GM18505 (cell line): ENCODE results near the gene CTCF.
"Not testable (repeated sequence)": the region's sequence is repeated elsewhere in the genome, so short reads cannot be mapped to it uniquely, and the experiment has no call there.

Source experiments
- ATAC-seq: cut with Tn5 transposase; IDR thresholded peaks from one replicate; pipeline ENCODE4 v1.9.1; 2021; ENCODE audit not compliant: unreplicated experiment
- POLR2A ChIP-seq: IDR thresholded peaks from 4 replicates; pipeline ENCODE4 v1.6.1; 2011; ENCODE audit warnings: borderline replicate concordance; ENCODE audit not compliant: insufficient read depth, insufficient read length; ENCODE audit errors: extremely low read depth

Gene CTCF

GRCh38 chr16:67562526-67562917 lies at the start of gene CTCF:
CTCF (plus strand) TSS chr16:67562526; CDS start chr16:67610833, 48,307 bp downstream.
- ATAC-seq: peak; percentile 56
- peak; percentile 63 for TF ChIP-seq POLR2A

GRCh38 chr16:67513892-67514291 lies 48.4 kb upstream of the CTCF start:
- not testable (repeated sequence) for ATAC-seq

- TF ChIP-seq POLR2A: no peak
- peak; percentile 51 for ATAC-seq
Measured at GRCh38 chr16:67514382-67514828, 47.9 kb upstream of the CTCF start.

DNA sequence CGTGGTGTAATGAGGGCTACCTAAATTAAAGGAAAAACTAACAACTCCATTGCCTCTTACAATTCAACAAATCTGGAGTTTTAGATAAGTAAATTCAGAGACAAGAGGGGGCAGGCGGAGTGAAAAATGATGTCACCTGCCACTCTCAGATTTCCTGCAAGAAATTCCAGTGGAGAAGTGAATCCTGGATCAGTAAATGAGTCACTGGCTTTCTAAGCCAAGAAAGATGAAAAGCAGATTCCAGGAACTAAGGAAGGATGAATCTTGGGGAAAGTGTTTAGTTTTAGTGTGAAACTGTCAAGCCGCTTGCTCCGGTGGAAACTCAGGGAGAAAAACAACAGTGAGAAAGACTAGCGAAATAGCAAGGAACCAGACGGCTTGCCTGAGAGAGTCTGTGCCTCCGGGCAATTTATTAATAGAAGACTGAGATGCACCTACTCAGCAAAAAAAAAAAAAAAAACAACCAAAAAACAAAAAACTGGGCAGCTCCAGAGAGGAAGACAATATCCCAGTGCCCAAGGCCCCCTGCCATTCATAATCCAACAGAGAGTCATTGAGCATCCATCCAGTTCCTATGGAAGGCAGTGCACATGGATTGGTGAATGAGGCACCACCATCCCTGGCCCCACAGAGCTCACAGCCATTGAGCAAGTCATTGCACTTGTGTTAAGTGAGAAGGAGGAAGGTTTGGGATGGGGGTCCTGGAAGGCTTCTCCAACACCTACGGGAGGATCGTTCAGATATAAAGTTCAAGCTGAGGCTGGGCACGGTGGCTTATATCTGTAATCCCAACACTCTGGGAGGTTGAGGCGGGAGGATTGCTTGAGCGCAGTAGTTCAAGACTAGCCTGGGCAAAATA lies 45.8 kb upstream of the CTCF start:
- no peak for TF ChIP-seq POLR2A
- ATAC-seq: no peak

GRCh38 chr16:67517155-67517445 lies 45.2 kb upstream of the CTCF start:
- TF ChIP-seq POLR2A: no peak

DNA sequence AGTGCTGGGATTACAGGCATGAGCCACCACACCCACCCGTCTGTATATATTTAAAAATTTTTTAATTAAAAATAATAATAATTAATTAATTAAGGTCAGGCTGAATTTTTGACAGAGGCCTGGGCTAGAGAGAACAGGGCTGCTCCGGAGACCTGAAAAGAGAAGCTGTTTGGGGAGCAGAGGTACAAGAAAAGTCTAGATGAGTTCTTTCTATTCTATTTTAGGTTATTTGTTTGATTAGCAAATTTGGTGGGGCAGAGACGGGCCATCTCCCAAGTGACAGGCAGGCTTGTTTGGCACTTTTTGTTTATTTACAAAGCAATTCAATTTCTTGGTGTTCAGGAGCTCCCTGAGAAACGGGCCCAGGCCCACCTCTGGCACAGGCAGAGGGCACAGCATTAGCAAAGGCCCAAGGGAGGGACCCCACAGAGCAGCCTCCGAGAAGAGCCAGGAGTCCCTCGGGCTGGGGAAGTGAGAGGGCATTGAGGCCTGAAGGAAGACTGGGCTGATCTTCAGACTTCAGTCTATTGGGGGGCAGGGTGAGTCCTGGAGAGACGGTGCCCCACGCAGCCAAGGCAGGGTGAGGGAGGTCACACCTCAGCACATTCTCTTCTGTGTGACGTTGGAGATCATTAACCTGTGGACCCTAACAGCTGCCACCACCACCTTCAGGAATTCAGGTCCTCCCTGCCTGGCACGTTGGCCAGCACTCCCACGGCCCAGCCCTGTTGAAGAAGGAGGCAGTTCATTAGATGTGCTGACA lies 44.5 kb upstream of the CTCF start:
- peak; percentile 35 for ATAC-seq
- TF ChIP-seq POLR2A: peak; percentile 57

More at GRCh38 chr16:67517155-67517445, 45.2 kb upstream of the CTCF start:
- no peak for ATAC-seq

DNA sequence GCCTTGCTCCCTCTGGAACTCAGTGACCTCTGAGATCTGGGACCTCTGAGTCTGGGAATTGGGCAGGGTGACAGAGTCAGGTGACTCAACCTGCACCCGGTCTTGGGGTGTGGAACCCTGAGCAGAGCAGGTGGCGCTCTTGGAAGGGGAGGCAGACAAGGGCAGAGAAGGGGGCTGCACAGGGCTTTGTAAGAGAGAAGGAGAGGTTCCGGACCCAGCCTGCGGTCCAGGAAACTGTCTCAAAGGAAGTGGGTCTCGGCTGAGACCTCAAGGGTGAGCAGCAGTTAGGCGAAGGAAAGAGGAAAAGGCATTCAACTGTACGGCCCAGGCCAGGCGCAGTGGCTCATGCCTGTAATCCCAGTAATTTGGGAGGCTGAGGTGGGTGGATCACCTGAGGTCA lies 43.6 kb upstream of the CTCF start:
- ATAC-seq: no peak
- TF ChIP-seq POLR2A: no peak

- ATAC-seq: no peak
- TF ChIP-seq POLR2A: no peak
Measured at GRCh38 chr16:67519242-67519641, 43.1 kb upstream of the CTCF start.

DNA sequence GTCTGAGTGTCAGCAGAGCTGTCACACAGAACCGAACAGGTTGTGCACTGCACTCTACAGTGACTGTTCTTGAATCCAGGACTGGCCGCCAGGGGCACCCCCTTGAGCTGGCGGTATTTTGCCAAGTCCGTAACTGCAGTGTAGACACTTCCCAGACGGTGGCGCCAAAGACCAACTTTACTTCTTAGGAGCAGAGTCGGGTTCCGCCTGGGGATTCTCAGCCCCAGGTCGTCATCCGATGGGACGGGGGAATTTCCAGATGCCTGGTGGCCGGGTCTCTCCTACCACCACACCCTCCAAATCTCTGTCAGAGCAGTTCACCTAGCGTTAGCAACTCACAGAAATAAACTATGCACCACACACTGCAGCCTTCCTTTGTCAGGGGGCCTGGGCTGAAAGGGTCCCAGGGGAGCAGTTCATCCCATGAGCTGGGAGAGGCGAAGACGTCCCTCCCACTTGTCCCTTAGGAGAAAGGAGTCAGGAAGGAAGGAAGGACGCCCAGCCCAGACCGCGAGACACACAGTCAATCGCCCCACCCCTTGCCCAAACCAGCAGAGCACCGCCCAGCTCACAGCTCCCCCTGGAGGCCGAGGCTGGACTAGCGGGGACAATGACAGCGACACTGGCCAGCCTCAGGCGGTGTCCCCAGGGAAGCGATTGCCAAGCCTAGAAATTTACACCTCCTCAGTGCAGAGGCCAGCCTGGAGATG lies 41.1 kb upstream of the CTCF start:
- no peak for TF ChIP-seq POLR2A
- peak; percentile 58 for ATAC-seq

- no peak for ATAC-seq
- TF ChIP-seq POLR2A: no peak
Measured at GRCh38 chr16:67525176-67525860, 37.0 kb upstream of the CTCF start.

GRCh38 chr16:67526149-67526791 lies 36.1 kb upstream of the CTCF start:
- ATAC-seq: no peak
- TF ChIP-seq POLR2A: no peak

GRCh38 chr16:67528222-67528869 lies 34.0 kb upstream of the CTCF start, which contains the start of gene RIPOR1:
RIPOR1 (plus strand) TSS chr16:67528829; CDS start chr16:67538447, 9,618 bp downstream.
- no peak for ATAC-seq

More at GRCh38 chr16:67528222-67528869, 34.0 kb upstream of the CTCF start, which contains the start of gene RIPOR1:
- TF ChIP-seq POLR2A: no peak
